H54 (cell line): ENCODE data around the gene ISM2.

Experiments
- DNase-seq: peaks from one replicate; pipeline ENCODE4 v3.0.0; 2011; ENCODE audit warnings: low spot score, mixed read lengths; ENCODE audit not compliant: insufficient read length
- FAIRE-seq: peaks from 3 replicates; lab custom pipeline; 2011; peaks lifted over from hg19 to GRCh38; lab: Jason Lieb, UNC
- POLR2A ChIP-seq: IDR thresholded peaks from 2 replicates; pipeline ENCODE4 v1.6.1; 2011; ENCODE audit warnings: low read depth, mild to moderate bottlenecking, low read length

ISM2 gene

GRCh38 chr14:77469067-77469505, 29.5 kb downstream of the ISM2 start:
- no peak for DNase-seq
- no peak for FAIRE-seq
- no peak for TF ChIP-seq POLR2A

- FAIRE-seq, result no peak
- DNase-seq, result no peak
- TF ChIP-seq POLR2A, result no peak
These were observed 30.8 kb downstream of the ISM2 start for GRCh38 chr14:77467801-77468200.

- FAIRE-seq (no peak), DNase-seq (no peak)
- no peak for TF ChIP-seq POLR2A
These were observed 39.4 kb downstream of the ISM2 start for GRCh38 chr14:77459072-77459723.

- DNase-seq, result peak; percentile 15
- no peak for FAIRE-seq
- no peak for TF ChIP-seq POLR2A
These were observed 40.2 kb downstream of the ISM2 start for GRCh38 chr14:77458249-77458950.

GRCh38 chr14:77457522-77458248, 40.9 kb downstream of the ISM2 start, which contains the start of the genes AHSA1 and VIPAS39:
TSS of gene AHSA1 (plus strand) at chr14:77458093. CDS start at chr14:77458190, 97 bp downstream.
TSS of gene VIPAS39 (minus strand) at chr14:77457601. CDS start at chr14:77454102, 3,499 bp downstream.
- TF ChIP-seq POLR2A, result peak; percentile 87
- FAIRE-seq (peak; percentile 99), DNase-seq (peak; percentile 59)

- FAIRE-seq (no peak), DNase-seq (peak; percentile 15)
- TF ChIP-seq POLR2A, result no peak; the same call in 1 of the 2 replicates
These were observed 41.5 kb downstream of the ISM2 start for GRCh38 chr14:77457115-77457521.

GRCh38 chr14:77455966-77456640, 42.5 kb downstream of the ISM2 start:
- DNase-seq (no peak), FAIRE-seq (no peak)
- no peak for TF ChIP-seq POLR2A

- no peak for FAIRE-seq
- no peak for DNase-seq
- no peak for TF ChIP-seq POLR2A
These were observed 56.4 kb downstream of the ISM2 start for GRCh38 chr14:77442196-77442595.

GRCh38 chr14:77439861-77440260, 58.8 kb downstream of the ISM2 start:
- no peak for TF ChIP-seq POLR2A
- DNase-seq (no peak), FAIRE-seq (no peak)

- FAIRE-seq (no peak), DNase-seq (no peak)
- no peak for TF ChIP-seq POLR2A
These were observed 60.0 kb downstream of the ISM2 start for GRCh38 chr14:77438596-77438995.

GRCh38 chr14:77436042-77436441, 62.6 kb downstream of the ISM2 start:
- FAIRE-seq, result no peak
- no peak for TF ChIP-seq POLR2A
- DNase-seq, result no peak

- no peak for DNase-seq
- TF ChIP-seq POLR2A, result no peak
- FAIRE-seq, result no peak
These were observed 72.2 kb downstream of the ISM2 start for GRCh38 chr14:77426396-77426795.

GRCh38 chr14:77424862-77425261, 73.8 kb downstream of the ISM2 start:
- no peak for FAIRE-seq
- no peak for TF ChIP-seq POLR2A
- DNase-seq, result no peak
